Right lobe of liver (tissue), 6 donors: ENCODE results near the gene ST7L. TPM values are rescaled to one million over a fixed set of nuclear protein-coding genes. Genes with fewer than 3 reads are reported as not detected.

Experiments
- ATAC-seq, 4 donors: fragments of 200-7000 bp; cut with Tn5 transposase; one replicate each; pipeline ENCODE4 v1.9.1; 2020; ENCODE audit warnings: mild to moderate bottlenecking in 4 of 4, moderate library complexity in 4 of 4
- DNase-seq, 3 donors: peaks; one replicate each; pipeline ENCODE4 v3.0.0-alpha.2; 2020
- H3K27ac ChIP-seq, 3 donors: fragments of 200-600 bp; one replicate each; pipeline ENCODE4 v1.8.0; 2022
- H3K27me3 ChIP-seq, 2 donors: fragments of 200-600 bp; one replicate each; pipeline ENCODE4 v1.8.0; 2022
- H3K36me3 ChIP-seq, 4 donors: fragments of 200-600 bp; sonication (generic) in 1 of 4; one replicate each; pipeline versions ENCODE4 v1.5.1 to v1.8.0; 2017 to 2022; ENCODE audit warnings: control low read depth in 1 of 4
- H3K4me1 ChIP-seq, 4 donors: fragments of 200-600 bp; sonication (generic) in 1 of 4; one replicate each; pipeline versions ENCODE4 v1.5.1 to v1.8.0; 2017 to 2022; ENCODE audit warnings: control low read depth in 1 of 4
- H3K4me3 ChIP-seq, 3 donors: fragments of 200-600 bp; one replicate each; pipeline ENCODE4 v1.8.0; 2022
- H3K9me3 ChIP-seq, 4 donors: fragments of 200-600 bp; sonication (generic) in 1 of 4; one replicate each; pipeline versions ENCODE4 v1.5.1 to v1.8.0; 2017 to 2022; ENCODE audit warnings: control low read depth in 1 of 4
- CTCF ChIP-seq, 4 donors: fragments of 200-600 bp in 3 of 4; fragments of 450-650 bp in 1 of 4; IDR thresholded peaks; one replicate each; pipeline versions ENCODE4 v1.5.1 to v1.8.0; 2016 to 2022; ENCODE audit warnings: antibody characterized with exemption in 4 of 4, mild to moderate bottlenecking in 2 of 4
- POLR2A ChIP-seq: fragments of 450-650 bp; IDR thresholded peaks from one replicate; pipeline ENCODE4 v1.6.1; 2017; ENCODE audit warnings: antibody characterized with exemption, mild to moderate bottlenecking
- WGBS: methylation state at CpG from one replicate; pipeline ENCODE4 v1.1.6; 2018; ENCODE audit warnings: low coverage, low lambda C conversion rate; ENCODE audit not compliant: insufficient coverage; ENCODE audit errors: missing lambda C conversion rate; 5-methylcytosine and 5-hydroxymethylcytosine counted together
- intact Hi-C, 2 donors: fragments of 100-400 bp; cut with DNase I; formaldehyde crosslinking; loops; one replicate each; pipeline versions ENCODE4 v1.11.2 to v1.14.1; 2022
- total RNA-seq, 6 experiments: library from RNA; depleted of rRNA in 2 of 6; stranded (reverse); fragments of >200 nt in 2 of 6; fragmentation: NEBNext Ultra II Directional in 3 of 6; extraction: Animal tissue kit (Norgen Biotek cat#: 25700) in 3 of 6; gene quantifications; one replicate each; pipeline versions ENCODE4 v1.1.0 to v1.2.4, GENCODE V29; 2016 to 2023
- donor health status: DM: no; HTN: yes; CAD: no.
- donor health status: DM: no; HTN: no; CAD: no.
- donor health status: DM: no; HTN: no; CAD: no.
- donor health status: DM: no; HTN: yes; CAD: no.
- donor health status: DM: no; HTN: yes; CAD: no.

ST7L gene
- total RNA-seq, 6 experiments from 2014 or later: 7.4 to 12.7 (median 8.6) TPM

- no peak for DNase-seq
- TF ChIP-seq CTCF (IDR thresholded peaks at IDR 0.05) (no peak), POLR2A (no peak)
- no peaks in the 10 kb centered on the region for H3K4me1 ChIP-seq
- no peak overlapping the region for H3K27ac ChIP-seq
- no peaks in the 10 kb centered on the region for H3K9me3 ChIP-seq
- WGBS: 72% methylated on average over 4 of the region's 8 CpGs
- intact Hi-C loops: no loop called here
- no peak for ATAC-seq
- H3K27me3 ChIP-seq: no peaks in the 10 kb centered on the region
- H3K4me3 ChIP-seq: no peak overlapping the region
- no peaks in the 10 kb centered on the region for H3K36me3 ChIP-seq
Measured at GRCh38 chr1:112524251-112524650, 94.7 kb downstream of the ST7L start.

- WGBS: 100% methylated on average over 1 of the region's 1 CpG
- H3K36me3 ChIP-seq: no peaks in the 10 kb centered on the region
- no peaks in the 10 kb centered on the region for H3K27me3 ChIP-seq
- TF ChIP-seq CTCF (IDR thresholded peaks at IDR 0.05): no peak
- no peak for TF ChIP-seq POLR2A
- intact Hi-C loops: no loop called here
- H3K4me3 ChIP-seq: no peak overlapping the region
- no peaks in the 10 kb centered on the region for H3K4me1 ChIP-seq
- no peak overlapping the region for H3K27ac ChIP-seq
- DNase-seq (no peak), ATAC-seq (no peak)
- no peaks in the 10 kb centered on the region for H3K9me3 ChIP-seq
Measured at GRCh38 chr1:112522621-112523020, 96.3 kb downstream of the ST7L start.

GRCh38 chr1:112520166-112520565 is 98.8 kb downstream of the ST7L start:
- no peak for TF ChIP-seq POLR2A
- TF ChIP-seq CTCF (IDR thresholded peaks at IDR 0.05): no peak
- Histone ChIP-seq H3K36me3 (no peaks in the 10 kb centered on the region), H3K9me3 (no peaks in the 10 kb centered on the region), H3K27me3 (no peaks in the 10 kb centered on the region), H3K27ac (no peak overlapping the region), H3K4me1 (no peaks in the 10 kb centered on the region), H3K4me3 (no peak overlapping the region)
- intact Hi-C loops: no loop called here
- DNase-seq (no peak), ATAC-seq (no peak)
- 53% methylated on average over 2 of the region's 9 CpGs for WGBS

- Histone ChIP-seq H3K27me3 (no peaks in the 10 kb centered on the region), H3K36me3 (no peaks in the 10 kb centered on the region), H3K4me1 (no peaks in the 10 kb centered on the region), H3K9me3 (no peaks in the 10 kb centered on the region), H3K4me3 (no peak overlapping the region), H3K27ac (no peak overlapping the region)
- 63% methylated on average over 1 of the region's 2 CpGs for WGBS
- ATAC-seq (no peak), DNase-seq (no peak)
- intact Hi-C loops: no loop called here
- no peak for TF ChIP-seq POLR2A
- no peak for TF ChIP-seq CTCF (IDR thresholded peaks at IDR 0.05)
Measured at GRCh38 chr1:112518186-112518585, 100.8 kb downstream of the ST7L start.

- DNase-seq (no peak), ATAC-seq (no peak)
- intact Hi-C loops: no loop called here
- no peaks in the 10 kb centered on the region for H3K36me3 ChIP-seq
- no peak overlapping the region for H3K27ac ChIP-seq
- WGBS: 82% methylated on average over 2 of the region's 2 CpGs
- no peaks in the 10 kb centered on the region for H3K9me3 ChIP-seq
- no peak for TF ChIP-seq CTCF (IDR thresholded peaks at IDR 0.05)
- TF ChIP-seq POLR2A: no peak
- H3K4me1 ChIP-seq: no peaks in the 10 kb centered on the region
- no peaks in the 10 kb centered on the region for H3K27me3 ChIP-seq
- H3K4me3 ChIP-seq: no peak overlapping the region
Measured at GRCh38 chr1:112517646-112518045, 101.3 kb downstream of the ST7L start.
